Astrocyte (in vitro differentiated cells and primary cell): ENCODE measurements around the gene IL10. TPM values are rescaled to one million over a fixed set of nuclear protein-coding genes. Genes with fewer than 3 reads are reported as not detected.
A peak's percentile ranks its signal among the peaks of the same experiment; 100 is the strongest.

ENCODE experiments used
- DNase-seq: peaks from one replicate; pipeline ENCODE4 v3.0.0-alpha.2; 2010; ENCODE audit warnings: low read depth
- FAIRE-seq: peaks from 2 replicates; lab custom pipeline; 2011; peaks lifted over from hg19 to GRCh38; lab: Jason Lieb, UNC
- H2AFZ ChIP-seq: 2 replicates; pipeline ENCODE4 v1.6.0; 2012; ENCODE audit warnings: low read depth, low read length, inconsistent platforms
- H3K27ac ChIP-seq: 2 replicates; pipeline ENCODE4 v1.5.1; 2011; ENCODE audit warnings: low read depth, low read length, inconsistent platforms
- H3K27me3 ChIP-seq: 2 replicates; pipeline ENCODE4 v1.6.0; 2011; ENCODE audit warnings: low read length, inconsistent platforms; ENCODE audit not compliant: insufficient read depth
- H3K36me3 ChIP-seq: 2 replicates; pipeline ENCODE4 v1.5.1; 2011; ENCODE audit warnings: low read length, inconsistent platforms; ENCODE audit not compliant: insufficient read depth
- H3K4me1 ChIP-seq: 2 replicates; pipeline ENCODE4 v1.5.1; 2011; ENCODE audit warnings: low read length, inconsistent platforms; ENCODE audit not compliant: insufficient read depth
- H3K4me2 ChIP-seq: 2 replicates; pipeline ENCODE4 v1.6.0; 2012; ENCODE audit warnings: low read length, inconsistent platforms
- H3K4me3 ChIP-seq: 2 replicates; pipeline ENCODE4 v1.5.1; 2011; ENCODE audit warnings: low read depth, mild to moderate bottlenecking, low read length, inconsistent platforms; ENCODE audit not compliant: insufficient read depth
- H3K79me2 ChIP-seq: 2 replicates; pipeline ENCODE4 v1.6.0; 2012; ENCODE audit warnings: mild to moderate bottlenecking, low read length, inconsistent platforms; ENCODE audit not compliant: insufficient read depth
- H3K9ac ChIP-seq: 2 replicates; pipeline ENCODE4 v1.6.0; 2012; ENCODE audit warnings: mild to moderate bottlenecking, low read length, inconsistent platforms
- H3K9me3 ChIP-seq: 2 replicates; pipeline ENCODE4 v1.5.1; 2012; ENCODE audit warnings: low read depth, mild to moderate bottlenecking, low read length, inconsistent platforms; ENCODE audit not compliant: insufficient read depth
- H4K20me1 ChIP-seq: 2 replicates; pipeline ENCODE4 v1.6.0; 2012; ENCODE audit warnings: low read length, inconsistent platforms; ENCODE audit not compliant: insufficient read depth
- H3K27ac Mint-ChIP-seq: one replicate; pipeline ENCODE4 v1.8.0; 2021; ENCODE audit warnings: mild to moderate bottlenecking, mixed read lengths; ENCODE audit not compliant: unreplicated experiment
- H3K27me3 Mint-ChIP-seq: one replicate; pipeline ENCODE4 v1.8.0; 2021; ENCODE audit warnings: low read depth, mixed read lengths; ENCODE audit not compliant: unreplicated experiment
- H3K36me3 Mint-ChIP-seq: one replicate; pipeline ENCODE4 v1.8.0; 2021; ENCODE audit warnings: low read depth, mixed read lengths; ENCODE audit not compliant: unreplicated experiment
- H3K4me1 Mint-ChIP-seq: one replicate; pipeline ENCODE4 v1.8.0; 2021; ENCODE audit warnings: low read depth, mixed read lengths; ENCODE audit not compliant: unreplicated experiment
- H3K4me3 Mint-ChIP-seq: one replicate; pipeline ENCODE4 v1.8.0; 2021; ENCODE audit warnings: mild to moderate bottlenecking, moderate library complexity, mixed read lengths; ENCODE audit not compliant: unreplicated experiment
- H3K9me3 Mint-ChIP-seq: one replicate; pipeline ENCODE4 v1.8.0; 2021; ENCODE audit warnings: mild to moderate bottlenecking, mixed read lengths; ENCODE audit not compliant: unreplicated experiment
- CTCF ChIP-seq: IDR thresholded peaks from 2 replicates; pipeline ENCODE4 v1.5.1; 2011; ENCODE audit warnings: low read depth, mild to moderate bottlenecking, inconsistent platforms, low read length, moderate library complexity; ENCODE audit not compliant: insufficient read depth
- EZH2 ChIP-seq: IDR thresholded peaks from 2 replicates; pipeline ENCODE4 v1.6.1; 2012; ENCODE audit warnings: mild to moderate bottlenecking, low read length, inconsistent platforms; ENCODE audit not compliant: insufficient read depth
- total RNA-seq: library from RNA; stranded (reverse); gene quantifications from 2 replicates; pipeline ENCODE4 v1.2.1, GENCODE V29; 2021

Gene IL10
- total RNA-seq, 1 donor from 2014 or later: not detected

DNA sequence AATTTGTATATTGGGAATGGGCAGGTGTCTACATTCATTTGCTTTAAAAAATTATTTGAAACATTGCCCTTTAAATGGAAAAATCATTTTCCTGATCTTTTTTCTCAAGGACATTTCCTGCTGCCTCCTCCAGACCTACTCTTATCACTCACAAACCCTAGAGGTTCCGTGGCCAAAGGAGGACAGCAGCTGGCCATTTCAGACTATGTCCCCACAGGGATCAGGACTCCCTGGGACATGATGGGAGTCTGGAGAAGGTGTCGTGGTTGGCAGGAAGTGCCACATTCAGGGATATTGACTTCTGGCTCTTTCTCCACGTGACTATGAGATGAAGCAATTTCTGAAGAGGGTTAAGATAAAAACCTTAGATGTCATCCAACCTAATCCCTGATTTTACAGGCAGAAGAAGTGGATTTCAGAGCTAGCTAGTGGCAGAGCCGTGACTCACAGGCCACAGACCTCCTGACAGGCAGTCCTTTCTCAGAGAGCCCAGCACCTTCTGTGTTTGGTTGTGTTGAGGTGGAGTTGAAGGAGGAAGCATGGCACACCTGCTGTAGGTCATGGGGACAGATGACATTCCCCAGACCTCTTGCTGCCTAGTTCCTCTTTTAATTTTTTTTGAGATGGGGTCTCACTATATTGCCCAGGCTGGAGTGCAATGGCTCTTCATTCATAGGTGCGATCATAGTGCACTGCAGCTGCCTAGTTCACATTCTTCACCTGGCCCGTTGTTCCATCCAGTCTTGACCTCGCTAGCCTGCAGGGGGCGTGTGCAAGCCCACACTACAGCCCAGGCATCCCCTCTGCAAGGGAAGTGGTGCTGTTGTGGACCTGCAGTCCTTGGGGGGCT, 25.5 kb upstream of the IL10 start:
- TF ChIP-seq EZH2 (no peak), CTCF (peak; percentile 21)
- H3K4me1 Mint-ChIP-seq: peaks cover 2% of the 10 kb centered on the region
- Histone ChIP-seq H3K4me3 (no peak overlapping the region), H3K9ac (no peak overlapping the region), H2AFZ (no peak overlapping the region), H3K4me1 (no peaks in the 10 kb centered on the region), H4K20me1 (no peaks in the 10 kb centered on the region), H3K27me3 (peaks cover 6% of the 10 kb centered on the region), H3K9me3 (no peaks in the 10 kb centered on the region), H3K4me2 (no peak overlapping the region), H3K36me3 (no peaks in the 10 kb centered on the region), H3K27ac (no peak overlapping the region), H3K79me2 (no peaks in the 10 kb centered on the region)
- H3K36me3 Mint-ChIP-seq: peaks cover 1% of the 10 kb centered on the region
- FAIRE-seq: no peak
- H3K27ac Mint-ChIP-seq: no peak overlapping the region
- H3K4me3 Mint-ChIP-seq: no peak overlapping the region
- no peaks in the 10 kb centered on the region for H3K9me3 Mint-ChIP-seq
- H3K27me3 Mint-ChIP-seq: peaks cover 41% of the 10 kb centered on the region
- no peak for DNase-seq

DNA sequence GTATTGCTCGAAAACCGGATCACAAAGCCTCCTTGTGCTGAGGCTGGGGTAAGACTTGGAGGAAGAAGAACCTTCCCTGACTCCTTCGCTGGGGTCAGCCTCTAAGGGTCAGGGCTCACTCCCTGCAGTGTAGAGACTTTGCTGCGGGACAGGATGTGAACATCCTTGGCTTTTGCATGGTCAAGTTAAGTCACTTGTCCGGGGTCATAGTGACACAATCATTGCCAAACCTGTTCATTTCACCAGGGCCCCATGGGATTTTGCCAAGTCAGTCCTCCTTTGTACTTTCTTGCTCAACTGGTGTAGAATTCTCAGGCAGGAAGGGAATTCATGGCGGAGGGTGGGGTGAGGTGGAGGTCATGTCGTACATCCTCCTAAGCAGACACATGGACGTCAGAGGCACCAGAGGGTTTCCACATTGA, 24.7 kb upstream of the IL10 start:
- Mint-ChIP-seq H3K4me3 (no peak overlapping the region), H3K27ac (no peak overlapping the region), H3K36me3 (peaks cover 1% of the 10 kb centered on the region), H3K27me3 (peaks cover 41% of the 10 kb centered on the region), H3K4me1 (peaks cover 4% of the 10 kb centered on the region), H3K9me3 (no peaks in the 10 kb centered on the region)
- Histone ChIP-seq H2AFZ (no peak overlapping the region), H3K9me3 (no peaks in the 10 kb centered on the region), H3K27me3 (peaks cover 6% of the 10 kb centered on the region), H3K27ac (no peak overlapping the region), H3K36me3 (no peaks in the 10 kb centered on the region), H3K79me2 (no peaks in the 10 kb centered on the region), H3K4me2 (no peak overlapping the region), H4K20me1 (no peaks in the 10 kb centered on the region), H3K9ac (no peak overlapping the region), H3K4me1 (peaks cover 3% of the 10 kb centered on the region), H3K4me3 (no peak overlapping the region)
- DNase-seq (no peak), FAIRE-seq (no peak)
- TF ChIP-seq CTCF: no peak
- no peak for TF ChIP-seq EZH2

DNA sequence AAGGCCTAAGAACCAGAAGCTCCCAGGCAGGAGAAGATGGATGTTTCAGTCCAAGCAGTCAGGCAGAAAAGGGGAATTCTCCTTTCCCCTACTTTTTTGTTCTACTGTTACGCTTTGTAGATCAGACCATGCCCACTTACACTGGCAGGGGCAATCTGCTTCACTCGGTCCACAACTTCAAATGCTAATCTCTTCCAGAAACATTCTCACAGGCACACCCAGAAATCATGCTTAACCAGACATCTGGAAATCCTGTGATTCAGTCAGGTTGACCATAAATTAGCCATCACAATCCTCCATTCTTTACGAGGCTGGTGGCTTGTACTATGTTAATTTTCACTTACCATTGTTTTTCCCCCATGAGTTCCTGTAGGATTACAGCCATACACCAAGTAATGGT, 23.8 kb upstream of the IL10 start:
- no peaks in the 10 kb centered on the region for H3K36me3 Mint-ChIP-seq
- H3K4me1 Mint-ChIP-seq: peaks cover 10% of the 10 kb centered on the region
- no peaks in the 10 kb centered on the region for H3K9me3 ChIP-seq
- H3K4me2 ChIP-seq: no peak overlapping the region
- H3K36me3 ChIP-seq: no peaks in the 10 kb centered on the region
- no peak overlapping the region for H3K27ac ChIP-seq
- H3K9ac ChIP-seq: no peak overlapping the region
- H3K4me3 ChIP-seq: no peak overlapping the region
- peaks cover 6% of the 10 kb centered on the region for H3K4me1 ChIP-seq
- H3K27ac Mint-ChIP-seq: no peak overlapping the region
- no peak for DNase-seq
- H3K27me3 ChIP-seq: peaks cover 6% of the 10 kb centered on the region
- TF ChIP-seq CTCF (no peak), EZH2 (no peak)
- H3K79me2 ChIP-seq: no peaks in the 10 kb centered on the region
- no peak overlapping the region for H3K4me3 Mint-ChIP-seq
- H3K27me3 Mint-ChIP-seq: peaks cover 34% of the 10 kb centered on the region
- no peaks in the 10 kb centered on the region for H4K20me1 ChIP-seq
- H3K9me3 Mint-ChIP-seq: no peaks in the 10 kb centered on the region
- FAIRE-seq: no peak
- no peak overlapping the region for H2AFZ ChIP-seq
